Right hindlimb (tissue), 1 donor: ENCODE data around the gene PRICKLE1.

Experiments
- DNase-seq: peaks from one replicate; pipeline ENCODE4 v3.0.0-alpha.2; 2018

The PRICKLE1 gene

GRCh38 chr12:42588524-42589464 is 752 bp downstream of the PRICKLE1 start:
- DNase-seq, result peak; percentile 72

GRCh38 chr12:42587601-42588523 is 1.7 kb downstream of the PRICKLE1 start:
- DNase-seq, result no peak

GRCh38 chr12:42586268-42586667 is 3.3 kb downstream of the PRICKLE1 start:
- DNase-seq, result no peak

GRCh38 chr12:42585841-42586216 is 3.7 kb downstream of the PRICKLE1 start:
- peak; percentile 23 for DNase-seq

GRCh38 chr12:42585154-42585840 is 4.2 kb downstream of the PRICKLE1 start:
- DNase-seq, result peak; percentile 39

- DNase-seq, result peak; percentile 33
These were observed 4.9 kb downstream of the PRICKLE1 start for GRCh38 chr12:42584651-42585111.

- DNase-seq, result no peak
These were observed 6.5 kb downstream of the PRICKLE1 start for GRCh38 chr12:42583016-42583415.

GRCh38 chr12:42582498-42582897 is 7.0 kb downstream of the PRICKLE1 start:
- no peak for DNase-seq

- peak; percentile 80 for DNase-seq
These were observed 7.5 kb downstream of the PRICKLE1 start for GRCh38 chr12:42582050-42582449.

GRCh38 chr12:42576374-42576773 is 13.2 kb downstream of the PRICKLE1 start:
- no peak for DNase-seq

GRCh38 chr12:42575717-42576116 is 13.8 kb downstream of the PRICKLE1 start:
- DNase-seq, result no peak

GRCh38 chr12:42574851-42575266 is 14.7 kb downstream of the PRICKLE1 start:
- DNase-seq, result no peak

GRCh38 chr12:42571327-42572009 is 18.1 kb downstream of the PRICKLE1 start:
- DNase-seq, result no peak

- no peak for DNase-seq
These were observed 19.5 kb downstream of the PRICKLE1 start for GRCh38 chr12:42570076-42570475.

- DNase-seq, result no peak
These were observed 20.3 kb downstream of the PRICKLE1 start for GRCh38 chr12:42568952-42569915.

GRCh38 chr12:42565633-42566032 is 23.9 kb downstream of the PRICKLE1 start:
- no peak for DNase-seq

- no peak for DNase-seq
These were observed 24.6 kb downstream of the PRICKLE1 start for GRCh38 chr12:42564996-42565395.

- DNase-seq, result no peak
These were observed 25.0 kb downstream of the PRICKLE1 start for GRCh38 chr12:42564556-42564955.

- no peak for DNase-seq
These were observed 28.6 kb downstream of the PRICKLE1 start for GRCh38 chr12:42560977-42561376.

- no peak for DNase-seq
These were observed 31.9 kb downstream of the PRICKLE1 start for GRCh38 chr12:42557586-42558172.

GRCh38 chr12:42556917-42557316 is 32.6 kb downstream of the PRICKLE1 start:
- no peak for DNase-seq
